MM.1S (cell line): ENCODE results near the gene AKR7A2.

Experiments used
- DNase-seq: peaks from one replicate; pipeline ENCODE4 v3.0.0-alpha.2; 2015
- H2AFZ ChIP-seq: fragments of 300-600 bp; sonication (generic); 2 replicates; pipeline ENCODE4 v1.6.0; 2016; ENCODE audit warnings: antibody characterized with exemption, low read length
- H3F3A ChIP-seq: fragments of 300-600 bp; sonication (generic); 2 replicates; pipeline ENCODE4 v1.6.1; 2016; ENCODE audit warnings: mild to moderate bottlenecking, antibody characterized with exemption, low read length, moderate library complexity, mixed read lengths; ENCODE audit not compliant: insufficient read depth
- H3K27ac ChIP-seq: fragments of 300-600 bp; sonication (generic); 2 replicates; pipeline ENCODE4 v1.5.1; 2016; ENCODE audit warnings: mild to moderate bottlenecking, low read length
- H3K27me3 ChIP-seq: fragments of 300-600 bp; sonication (generic); replicated peaks from 2 replicates; pipeline ENCODE4 v1.6.0; 2016; ENCODE audit warnings: low read length; ENCODE audit not compliant: insufficient read depth
- H3K36me3 ChIP-seq: fragments of 300-600 bp; sonication (generic); replicated peaks from 2 replicates; pipeline ENCODE4 v1.6.1; 2016; ENCODE audit warnings: mild to moderate bottlenecking, low read length, mixed read lengths; ENCODE audit not compliant: insufficient read depth
- H3K4me1 ChIP-seq: fragments of 300-600 bp; sonication (generic); 2 replicates; pipeline ENCODE4 v1.6.1; 2016; ENCODE audit warnings: low read length, mixed read lengths
- H3K4me2 ChIP-seq: fragments of 300-600 bp; sonication (generic); 2 replicates; pipeline ENCODE4 v1.6.0; 2016; ENCODE audit warnings: low read depth, low read length
- H3K4me3 ChIP-seq: fragments of 300-600 bp; sonication (generic); 2 replicates; pipeline ENCODE4 v1.5.1; 2016; ENCODE audit warnings: low read length, mixed read lengths
- H3K79me2 ChIP-seq: fragments of 300-600 bp; sonication (generic); 2 replicates; pipeline ENCODE4 v1.6.1; 2016; ENCODE audit warnings: mixed run types, low read length, mixed read lengths
- H3K9ac ChIP-seq: fragments of 300-600 bp; sonication (generic); 2 replicates; pipeline ENCODE4 v1.6.1; 2016; ENCODE audit warnings: low read length, mixed read lengths
- H3K9me2 ChIP-seq: fragments of 300-600 bp; sonication (generic); replicated peaks from 2 replicates; pipeline ENCODE4 v1.6.1; 2016; ENCODE audit warnings: mild to moderate bottlenecking, low read length, mixed read lengths; ENCODE audit not compliant: insufficient read depth
- H3K9me3 ChIP-seq: fragments of 300-600 bp; sonication (generic); replicated peaks from 2 replicates; pipeline ENCODE4 v1.6.1; 2016; ENCODE audit warnings: mild to moderate bottlenecking, low read length, mixed read lengths; ENCODE audit not compliant: insufficient read depth
- H4K20me1 ChIP-seq: fragments of 300-600 bp; sonication (generic); 2 replicates; pipeline ENCODE4 v1.6.1; 2016; ENCODE audit warnings: mild to moderate bottlenecking, low read length, moderate library complexity, mixed read lengths; ENCODE audit not compliant: insufficient read depth
- CTCF ChIP-seq: fragments of 300-600 bp; sonication (generic); IDR thresholded peaks from 2 replicates; pipeline ENCODE4 v1.5.1; 2016; ENCODE audit warnings: antibody characterized with exemption, low read length, mixed read lengths
- EZH2 ChIP-seq: fragments of 300-600 bp; sonication (generic); optimal IDR thresholded peaks from 2 replicates; pipeline ENCODE3; 2017; ENCODE audit warnings: low read depth, mild to moderate bottlenecking, antibody characterized with exemption, low read length, mixed read lengths
- EZH2phosphoT487 ChIP-seq: fragments of 300-600 bp; sonication (generic); IDR thresholded peaks from 2 replicates; pipeline ENCODE4 v1.6.1; 2018; ENCODE audit warnings: antibody characterized with exemption, low read length

Gene AKR7A2

GRCh38 chr1:19352839-19353238 lies 40.9 kb upstream of the AKR7A2 start:
- Histone ChIP-seq H4K20me1 (no peaks in the 10 kb centered on the region), H3F3A (no peaks in the 10 kb centered on the region)

GRCh38 chr1:19351873-19352272 lies 39.9 kb upstream of the AKR7A2 start:
- Histone ChIP-seq H4K20me1 (no peaks in the 10 kb centered on the region), H3K4me3 (no peak overlapping the region), H3K27me3 (no peaks in the 10 kb centered on the region), H2AFZ (no peak overlapping the region), H3K9ac (no peak overlapping the region), H3F3A (no peaks in the 10 kb centered on the region), H3K4me1 (no peaks in the 10 kb centered on the region), H3K9me2 (no peaks in the 10 kb centered on the region), H3K36me3 (0 out of 2 replicates have a peak, but pooled peaks cover 4% of the 10 kb centered on the region), H3K27ac (no peak overlapping the region), H3K9me3 (no peaks in the 10 kb centered on the region), H3K79me2 (no peaks in the 10 kb centered on the region), H3K4me2 (no peak overlapping the region)
- no peak for DNase-seq
- TF ChIP-seq CTCF (no peak), EZH2 (no peak), EZH2phosphoT487 (no peak)

More at GRCh38 chr1:19352839-19353238, 40.9 kb upstream of the AKR7A2 start:
- Histone ChIP-seq H3K4me2 (no peak overlapping the region), H3K4me1 (no peaks in the 10 kb centered on the region), H3K9me2 (no peaks in the 10 kb centered on the region), H3K79me2 (no peaks in the 10 kb centered on the region), H3K27ac (no peak overlapping the region), H3K27me3 (no peaks in the 10 kb centered on the region), H3K9me3 (no peaks in the 10 kb centered on the region), H3K9ac (no peak overlapping the region), H2AFZ (no peak overlapping the region), H3K36me3 (0 out of 2 replicates have a peak, but pooled peaks cover 4% of the 10 kb centered on the region), H3K4me3 (no peak overlapping the region)
- DNase-seq, result no peak
- TF ChIP-seq EZH2 (no peak), EZH2phosphoT487 (no peak), CTCF (no peak)

- Histone ChIP-seq H3K79me2 (no peaks in the 10 kb centered on the region), H4K20me1 (no peaks in the 10 kb centered on the region), H3K27me3 (no peaks in the 10 kb centered on the region), H3K4me1 (no peaks in the 10 kb centered on the region), H2AFZ (no peak overlapping the region), H3F3A (no peaks in the 10 kb centered on the region), H3K9me2 (no peaks in the 10 kb centered on the region), H3K9me3 (no peaks in the 10 kb centered on the region), H3K4me3 (no peak overlapping the region), H3K4me2 (no peak overlapping the region), H3K9ac (no peak overlapping the region), H3K27ac (no peak overlapping the region), H3K36me3 (0 out of 2 replicates have a peak, but pooled peaks cover under 1% of the 10 kb centered on the region)
- TF ChIP-seq EZH2 (no peak), CTCF (no peak), EZH2phosphoT487 (no peak)
- DNase-seq, result no peak
These were observed 38.6 kb upstream of the AKR7A2 start for GRCh38 chr1:19350566-19350965.
